ENCODE measurements around the gene KIZ.

The KIZ gene

GRCh38 chr20:21129861-21130260 is 4.0 kb downstream of the KIZ start:
- Histone ChIP-seq H3K27ac (ENCODE audit: low read length) (no peak overlapping the region), H3K4me3 (ENCODE audit: low read depth in 1 of 2, low read length in 2 of 2) (no peak overlapping the region), H3K9ac (ENCODE audit: low read depth, low read length) (no peak overlapping the region), H4K20me1 (ENCODE audit: insufficient read depth, low read length) (no peaks in the 10 kb centered on the region), H2AFZ (ENCODE audit: low read depth, low read length) (no peak overlapping the region), H3K9me3 (ENCODE audit: insufficient read depth, low read length, severe bottlenecking) (no peaks in the 10 kb centered on the region), H3K4me2 (ENCODE audit: insufficient read depth, low read length) (no peak overlapping the region), H3K27me3 (ENCODE audit: insufficient read depth, low read length, poor library complexity) (no peaks in the 10 kb centered on the region), H3K36me3 (ENCODE audit: insufficient read depth, low read length) (peaks cover 15% of the 10 kb centered on the region), H3K79me2 (ENCODE audit: insufficient read depth, low read length) (peaks cover 21% of the 10 kb centered on the region), H3K4me1 (ENCODE audit: insufficient read depth, low read length) (peaks cover 27% of the 10 kb centered on the region)
- DNase-seq: no peak
- TF ChIP-seq EZH2 (IDR thresholded peaks at IDR 0.05; ENCODE audit: borderline replicate concordance, low read depth, low read length, severe bottlenecking): no peak
- TF ChIP-seq CTCF (IDR thresholded peaks at IDR 0.05; ENCODE audit: borderline replicate concordance, extremely low read depth, low read length, poor library complexity, severe bottlenecking): peak; percentile 17
- no peak for ATAC-seq (ENCODE audit: insufficient read depth, low read depth)

- H4K20me1 ChIP-seq (ENCODE audit: insufficient read depth, low read length): no peaks in the 10 kb centered on the region
- H3K36me3 ChIP-seq (ENCODE audit: insufficient read depth, low read length): peaks cover 33% of the 10 kb centered on the region; the same call in 1 of the 2 replicates
- H3K9me3 ChIP-seq (ENCODE audit: insufficient read depth, low read length, severe bottlenecking): no peaks in the 10 kb centered on the region
- H3K27ac ChIP-seq (ENCODE audit: low read length): no peak overlapping the region
- no peaks in the 10 kb centered on the region for H3K27me3 ChIP-seq (ENCODE audit: insufficient read depth, low read length, poor library complexity)
- TF ChIP-seq CTCF (IDR thresholded peaks at IDR 0.05; ENCODE audit: borderline replicate concordance, extremely low read depth, low read length, poor library complexity, severe bottlenecking) (no peak), EZH2 (IDR thresholded peaks at IDR 0.05; ENCODE audit: borderline replicate concordance, low read depth, low read length, severe bottlenecking) (no peak)
- no peak overlapping the region for H3K4me3 ChIP-seq (ENCODE audit: low read depth in 1 of 2, low read length in 2 of 2)
- 0 out of 2 replicates have a peak, but pooled peaks cover under 1% of the 10 kb centered on the region for H3K4me1 ChIP-seq (ENCODE audit: insufficient read depth, low read length)
- DNase-seq: no peak
- ATAC-seq (ENCODE audit: insufficient read depth, low read depth): no peak
- no peak overlapping the region for H3K4me2 ChIP-seq (ENCODE audit: insufficient read depth, low read length)
- H3K9ac ChIP-seq (ENCODE audit: low read depth, low read length): no peak overlapping the region
- H2AFZ ChIP-seq (ENCODE audit: low read depth, low read length): no peak overlapping the region
- 0 out of 2 replicates have a peak, but pooled peaks cover under 1% of the 10 kb centered on the region for H3K79me2 ChIP-seq (ENCODE audit: insufficient read depth, low read length)
These were observed 7.5 kb downstream of the KIZ start for GRCh38 chr20:21133404-21133803.

GRCh38 chr20:21133917-21134622 is 8.2 kb downstream of the KIZ start:
- no peaks in the 10 kb centered on the region for H3K79me2 ChIP-seq (ENCODE audit: insufficient read depth, low read length)
- no peaks in the 10 kb centered on the region for H3K4me1 ChIP-seq (ENCODE audit: insufficient read depth, low read length)
- H3K9ac ChIP-seq (ENCODE audit: low read depth, low read length): no peak overlapping the region
- no peaks in the 10 kb centered on the region for H3K27me3 ChIP-seq (ENCODE audit: insufficient read depth, low read length, poor library complexity)
- no peak overlapping the region for H3K27ac ChIP-seq (ENCODE audit: low read length)
- H3K4me2 ChIP-seq (ENCODE audit: insufficient read depth, low read length): no peak overlapping the region
- H2AFZ ChIP-seq (ENCODE audit: low read depth, low read length): no peak overlapping the region
- H3K36me3 ChIP-seq (ENCODE audit: insufficient read depth, low read length): peaks cover 36% of the 10 kb centered on the region; the same call in 1 of the 2 replicates
- no peaks in the 10 kb centered on the region for H4K20me1 ChIP-seq (ENCODE audit: insufficient read depth, low read length)
- ATAC-seq (ENCODE audit: insufficient read depth, low read depth) (peak; percentile 37; the same call in 1 of the 3 replicates), DNase-seq (peak; percentile 20)
- no peaks in the 10 kb centered on the region for H3K9me3 ChIP-seq (ENCODE audit: insufficient read depth, low read length, severe bottlenecking)
- TF ChIP-seq EZH2 (IDR thresholded peaks at IDR 0.05; ENCODE audit: borderline replicate concordance, low read depth, low read length, severe bottlenecking): no peak
- no peak for TF ChIP-seq CTCF (IDR thresholded peaks at IDR 0.05; ENCODE audit: borderline replicate concordance, extremely low read depth, low read length, poor library complexity, severe bottlenecking)
- H3K4me3 ChIP-seq (ENCODE audit: low read depth in 1 of 2, low read length in 2 of 2): no peak overlapping the region

All from DND-41 (cell line).